Measurements from ENCODE around the gene PHACTR3.

DNA sequence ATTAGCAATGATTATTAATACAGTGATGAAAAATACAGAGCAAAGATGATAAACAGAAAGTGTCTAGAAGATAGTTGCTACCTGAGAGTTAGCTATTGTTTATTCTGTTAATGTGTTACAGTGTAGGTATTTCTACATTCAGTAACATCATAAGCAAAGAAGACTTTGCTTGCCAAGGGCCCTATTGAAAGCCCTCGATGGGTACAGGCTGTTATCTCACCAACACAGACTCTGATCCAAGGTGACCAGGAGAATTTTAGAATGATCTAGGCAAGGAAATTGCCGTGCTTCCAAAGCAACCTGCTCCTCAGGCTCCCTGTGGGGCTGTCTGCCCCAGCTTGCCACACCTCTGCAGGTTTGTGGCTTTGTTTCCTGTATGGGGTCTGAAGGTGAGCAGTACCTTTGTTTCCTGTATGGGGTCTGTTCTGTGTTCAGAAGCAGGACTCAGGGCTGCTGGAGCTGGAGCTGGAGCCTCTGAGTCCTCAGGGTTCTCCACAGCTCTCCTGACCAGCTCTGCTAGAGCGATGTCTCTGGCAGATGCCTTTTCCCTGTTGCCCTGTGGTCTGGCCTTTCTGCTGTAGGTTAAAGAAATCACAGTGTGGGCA lies 32.5 kb downstream of the PHACTR3 start:
- no peak for TF ChIP-seq CTCF (conservative IDR thresholded peaks at IDR 0.05; ENCODE audit: low read depth in 2 of 2)
- TF ChIP-seq EZH2 (IDR thresholded peaks at IDR 0.05; ENCODE audit: low read depth, unreplicated experiment): no peak
- no peak for TF ChIP-seq POLR2AphosphoS5 (IDR thresholded peaks at IDR 0.05; ENCODE audit: low read depth)
- no peak for TF ChIP-seq ETS1 (IDR thresholded peaks at IDR 0.05)
- TF ChIP-seq, protein P1, sequence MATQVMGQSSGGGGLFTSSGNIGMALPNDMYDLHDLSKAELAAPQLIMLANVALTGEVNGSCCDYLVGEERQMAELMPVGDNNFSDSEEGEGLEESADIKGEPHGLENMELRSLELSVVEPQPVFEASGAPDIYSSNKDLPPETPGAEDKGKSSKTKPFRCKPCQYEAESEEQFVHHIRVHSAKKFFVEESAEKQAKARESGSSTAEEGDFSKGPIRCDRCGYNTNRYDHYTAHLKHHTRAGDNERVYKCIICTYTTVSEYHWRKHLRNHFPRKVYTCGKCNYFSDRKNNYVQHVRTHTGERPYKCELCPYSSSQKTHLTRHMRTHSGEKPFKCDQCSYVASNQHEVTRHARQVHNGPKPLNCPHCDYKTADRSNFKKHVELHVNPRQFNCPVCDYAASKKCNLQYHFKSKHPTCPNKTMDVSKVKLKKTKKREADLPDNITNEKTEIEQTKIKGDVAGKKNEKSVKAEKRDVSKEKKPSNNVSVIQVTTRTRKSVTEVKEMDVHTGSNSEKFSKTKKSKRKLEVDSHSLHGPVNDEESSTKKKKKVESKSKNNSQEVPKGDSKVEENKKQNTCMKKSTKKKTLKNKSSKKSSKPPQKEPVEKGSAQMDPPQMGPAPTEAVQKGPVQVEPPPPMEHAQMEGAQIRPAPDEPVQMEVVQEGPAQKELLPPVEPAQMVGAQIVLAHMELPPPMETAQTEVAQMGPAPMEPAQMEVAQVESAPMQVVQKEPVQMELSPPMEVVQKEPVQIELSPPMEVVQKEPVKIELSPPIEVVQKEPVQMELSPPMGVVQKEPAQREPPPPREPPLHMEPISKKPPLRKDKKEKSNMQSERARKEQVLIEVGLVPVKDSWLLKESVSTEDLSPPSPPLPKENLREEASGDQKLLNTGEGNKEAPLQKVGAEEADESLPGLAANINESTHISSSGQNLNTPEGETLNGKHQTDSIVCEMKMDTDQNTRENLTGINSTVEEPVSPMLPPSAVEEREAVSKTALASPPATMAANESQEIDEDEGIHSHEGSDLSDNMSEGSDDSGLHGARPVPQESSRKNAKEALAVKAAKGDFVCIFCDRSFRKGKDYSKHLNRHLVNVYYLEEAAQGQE (IDR thresholded peaks at IDR 0.05; ENCODE audit: unreplicated experiment): no peak
- no peak for TF ChIP-seq CREB1 (CRISPR knock-in tag; IDR thresholded peaks at IDR 0.05; ENCODE audit: low read depth)
- TF ChIP-seq STAT1 (IDR thresholded peaks at IDR 0.05; ENCODE audit: unreplicated experiment): no peak
- no peak for TF ChIP-seq JUNB (IDR thresholded peaks at IDR 0.05; ENCODE audit: unreplicated experiment)
- no peak for TF ChIP-seq EZH2phosphoT487 (IDR thresholded peaks at IDR 0.05; ENCODE audit: unreplicated experiment)
- TF ChIP-seq ZNF114 (CRISPR knock-in tag; IDR thresholded peaks at IDR 0.05): no peak
- TF ChIP-seq NANOG (IDR thresholded peaks at IDR 0.05; ENCODE audit: borderline replicate concordance): no peak
- TF ChIP-seq, protein P2, sequence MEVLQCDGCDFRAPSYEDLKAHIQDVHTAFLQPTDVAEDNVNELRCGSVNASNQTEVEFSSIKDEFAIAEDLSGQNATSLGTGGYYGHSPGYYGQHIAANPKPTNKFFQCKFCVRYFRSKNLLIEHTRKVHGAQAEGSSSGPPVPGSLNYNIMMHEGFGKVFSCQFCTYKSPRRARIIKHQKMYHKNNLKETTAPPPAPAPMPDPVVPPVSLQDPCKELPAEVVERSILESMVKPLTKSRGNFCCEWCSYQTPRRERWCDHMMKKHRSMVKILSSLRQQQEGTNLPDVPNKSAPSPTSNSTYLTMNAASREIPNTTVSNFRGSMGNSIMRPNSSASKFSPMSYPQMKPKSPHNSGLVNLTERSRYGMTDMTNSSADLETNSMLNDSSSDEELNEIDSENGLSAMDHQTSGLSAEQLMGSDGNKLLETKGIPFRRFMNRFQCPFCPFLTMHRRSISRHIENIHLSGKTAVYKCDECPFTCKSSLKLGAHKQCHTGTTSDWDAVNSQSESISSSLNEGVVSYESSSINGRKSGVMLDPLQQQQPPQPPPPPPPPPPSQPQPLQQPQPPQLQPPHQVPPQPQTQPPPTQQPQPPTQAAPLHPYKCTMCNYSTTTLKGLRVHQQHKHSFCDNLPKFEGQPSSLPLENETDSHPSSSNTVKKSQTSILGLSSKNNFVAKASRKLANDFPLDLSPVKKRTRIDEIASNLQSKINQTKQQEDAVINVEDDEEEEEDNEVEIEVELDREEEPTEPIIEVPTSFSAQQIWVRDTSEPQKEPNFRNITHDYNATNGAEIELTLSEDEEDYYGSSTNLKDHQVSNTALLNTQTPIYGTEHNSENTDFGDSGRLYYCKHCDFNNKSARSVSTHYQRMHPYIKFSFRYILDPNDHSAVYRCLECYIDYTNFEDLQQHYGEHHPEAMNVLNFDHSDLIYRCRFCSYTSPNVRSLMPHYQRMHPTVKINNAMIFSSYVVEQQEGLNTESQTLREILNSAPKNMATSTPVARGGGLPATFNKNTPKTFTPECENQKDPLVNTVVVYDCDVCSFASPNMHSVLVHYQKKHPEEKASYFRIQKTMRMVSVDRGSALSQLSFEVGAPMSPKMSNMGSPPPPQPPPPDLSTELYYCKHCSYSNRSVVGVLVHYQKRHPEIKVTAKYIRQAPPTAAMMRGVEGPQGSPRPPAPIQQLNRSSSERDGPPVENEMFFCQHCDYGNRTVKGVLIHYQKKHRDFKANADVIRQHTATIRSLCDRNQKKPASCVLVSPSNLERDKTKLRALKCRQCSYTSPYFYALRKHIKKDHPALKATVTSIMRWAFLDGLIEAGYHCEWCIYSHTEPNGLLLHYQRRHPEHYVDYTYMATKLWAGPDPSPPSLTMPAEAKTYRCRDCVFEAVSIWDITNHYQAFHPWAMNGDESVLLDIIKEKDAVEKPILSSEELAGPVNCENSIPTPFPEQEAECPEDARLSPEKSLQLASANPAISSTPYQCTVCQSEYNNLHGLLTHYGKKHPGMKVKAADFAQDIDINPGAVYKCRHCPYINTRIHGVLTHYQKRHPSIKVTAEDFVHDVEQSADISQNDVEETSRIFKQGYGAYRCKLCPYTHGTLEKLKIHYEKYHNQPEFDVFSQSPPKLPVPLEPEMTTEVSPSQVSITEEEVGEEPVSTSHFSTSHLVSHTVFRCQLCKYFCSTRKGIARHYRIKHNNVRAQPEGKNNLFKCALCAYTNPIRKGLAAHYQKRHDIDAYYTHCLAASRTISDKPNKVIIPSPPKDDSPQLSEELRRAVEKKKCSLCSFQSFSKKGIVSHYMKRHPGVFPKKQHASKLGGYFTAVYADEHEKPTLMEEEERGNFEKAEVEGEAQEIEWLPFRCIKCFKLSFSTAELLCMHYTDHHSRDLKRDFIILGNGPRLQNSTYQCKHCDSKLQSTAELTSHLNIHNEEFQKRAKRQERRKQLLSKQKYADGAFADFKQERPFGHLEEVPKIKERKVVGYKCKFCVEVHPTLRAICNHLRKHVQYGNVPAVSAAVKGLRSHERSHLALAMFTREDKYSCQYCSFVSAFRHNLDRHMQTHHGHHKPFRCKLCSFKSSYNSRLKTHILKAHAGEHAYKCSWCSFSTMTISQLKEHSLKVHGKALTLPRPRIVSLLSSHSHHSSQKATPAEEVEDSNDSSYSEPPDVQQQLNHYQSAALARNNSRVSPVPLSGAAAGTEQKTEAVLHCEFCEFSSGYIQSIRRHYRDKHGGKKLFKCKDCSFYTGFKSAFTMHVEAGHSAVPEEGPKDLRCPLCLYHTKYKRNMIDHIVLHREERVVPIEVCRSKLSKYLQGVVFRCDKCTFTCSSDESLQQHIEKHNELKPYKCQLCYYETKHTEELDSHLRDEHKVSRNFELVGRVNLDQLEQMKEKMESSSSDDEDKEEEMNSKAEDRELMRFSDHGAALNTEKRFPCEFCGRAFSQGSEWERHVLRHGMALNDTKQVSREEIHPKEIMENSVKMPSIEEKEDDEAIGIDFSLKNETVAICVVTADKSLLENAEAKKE (CRISPR knock-in tag; IDR thresholded peaks at IDR 0.05): no peak
- TF ChIP-seq ZNF331 (CRISPR knock-in tag; IDR thresholded peaks at IDR 0.05; ENCODE audit: low read depth): no peak
